Mucosa of descending colon (tissue), 3 donors: Measurements from ENCODE around the gene SLC17A3. TPM values are rescaled to one million over a fixed set of nuclear protein-coding genes. Genes with fewer than 3 reads are reported as not detected.

ENCODE experiments used
- ATAC-seq: fragments of 200-7000 bp; cut with Tn5 transposase; one replicate; pipeline ENCODE4 v1.9.1; 2020; ENCODE audit warnings: mild to moderate bottlenecking, moderate library complexity
- DNase-seq, 3 donors: peaks; one replicate each; pipeline ENCODE4 v3.0.0-alpha.2; 2020
- H3K36me3 ChIP-seq: fragments of 200-600 bp; one replicate; pipeline ENCODE4 v1.8.0; 2021; ENCODE audit warnings: low read depth, mild to moderate bottlenecking
- H3K4me1 ChIP-seq: fragments of 200-600 bp; one replicate; pipeline ENCODE4 v1.8.0; 2021; ENCODE audit warnings: low read depth, mild to moderate bottlenecking
- H3K4me3 ChIP-seq: fragments of 200-600 bp; one replicate; pipeline ENCODE4 v1.8.0; 2021; ENCODE audit warnings: mild to moderate bottlenecking
- H3K9me3 ChIP-seq: fragments of 200-600 bp; one replicate; pipeline ENCODE4 v1.8.0; 2021; ENCODE audit warnings: mild to moderate bottlenecking
- intact Hi-C, 2 donors: fragments of 100-400 bp; cut with DNase I in 1 of 2; cut with micrococcal nuclease in 1 of 2; formaldehyde crosslinking; loops; one replicate each; pipeline versions ENCODE4 v1.11.0 to v1.11.1; 2022; cut with DNase I, micrococcal nuclease
- total RNA-seq, 3 donors: library from RNA; stranded (reverse); fragmentation: NEBNext Ultra II Directional in 2 of 3; extraction: Animal tissue kit (Norgen Biotek cat#: 25700) in 2 of 3; gene quantifications; one replicate each; pipeline versions ENCODE4 v1.2.1 to v1.2.4, GENCODE V29; 2021 to 2023
- TF ChIP-seq, protein P1 (sequence below): fragments of 200-600 bp; IDR thresholded peaks from one replicate; pipeline ENCODE4 v1.8.0; 2022; ENCODE audit warnings: antibody characterized with exemption, mild to moderate bottlenecking
- donor health status: DM: no; HTN: no; CAD: no; lungs with moderate emphysema.
- donor health status: DM: no; HTN: no; CAD: no.
- donor health status: DM: no; HTN: yes; CAD: no.

Gene SLC17A3
- total RNA-seq, 3 donors from 2014 or later, result not detected

DNA sequence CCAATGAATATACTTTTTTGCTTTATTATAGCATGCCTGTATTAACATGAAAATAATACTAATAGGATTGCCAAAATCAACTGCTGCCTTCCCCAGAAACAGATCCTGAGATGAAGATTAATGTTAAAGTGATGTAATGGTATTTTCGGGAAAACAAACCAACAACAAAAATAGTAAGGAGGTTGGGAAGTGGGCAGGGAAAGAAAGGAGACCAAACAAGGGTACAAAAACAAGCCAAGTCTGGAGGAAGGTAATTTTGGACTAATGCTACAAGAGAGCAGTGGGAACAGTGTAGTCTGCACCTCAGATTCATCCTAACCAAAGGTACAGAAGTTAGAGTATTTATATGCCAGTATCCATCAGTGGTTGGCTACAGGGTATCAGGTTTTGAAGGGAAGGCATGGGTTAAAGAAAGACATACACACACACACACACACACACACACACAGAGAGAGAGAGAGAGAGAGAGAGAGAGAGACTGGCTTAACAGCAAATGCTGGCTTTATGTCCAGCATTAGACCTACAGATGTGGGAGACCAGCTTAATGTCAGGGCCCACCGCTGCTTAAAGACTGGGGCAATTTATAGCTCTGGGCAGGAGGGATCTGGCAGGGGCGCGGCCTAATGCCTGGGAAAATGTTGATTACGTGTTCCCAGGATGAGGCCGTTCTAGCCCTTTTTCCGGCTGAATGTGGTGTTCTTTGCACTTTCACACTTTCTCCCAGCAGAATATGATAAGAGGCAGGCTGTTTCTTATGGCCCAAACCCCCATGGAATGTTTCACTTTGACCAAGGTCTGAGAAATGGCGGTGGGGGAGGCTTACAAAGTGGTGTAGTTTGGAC lies 38.4 kb downstream of the SLC17A3 start:
- Histone ChIP-seq H3K4me1 (no peaks in the 10 kb centered on the region), H3K4me3 (no peak overlapping the region), H3K9me3 (no peaks in the 10 kb centered on the region), H3K36me3 (no peaks in the 10 kb centered on the region)
- intact Hi-C loops, result no loop called here
- TF ChIP-seq, protein P1, sequence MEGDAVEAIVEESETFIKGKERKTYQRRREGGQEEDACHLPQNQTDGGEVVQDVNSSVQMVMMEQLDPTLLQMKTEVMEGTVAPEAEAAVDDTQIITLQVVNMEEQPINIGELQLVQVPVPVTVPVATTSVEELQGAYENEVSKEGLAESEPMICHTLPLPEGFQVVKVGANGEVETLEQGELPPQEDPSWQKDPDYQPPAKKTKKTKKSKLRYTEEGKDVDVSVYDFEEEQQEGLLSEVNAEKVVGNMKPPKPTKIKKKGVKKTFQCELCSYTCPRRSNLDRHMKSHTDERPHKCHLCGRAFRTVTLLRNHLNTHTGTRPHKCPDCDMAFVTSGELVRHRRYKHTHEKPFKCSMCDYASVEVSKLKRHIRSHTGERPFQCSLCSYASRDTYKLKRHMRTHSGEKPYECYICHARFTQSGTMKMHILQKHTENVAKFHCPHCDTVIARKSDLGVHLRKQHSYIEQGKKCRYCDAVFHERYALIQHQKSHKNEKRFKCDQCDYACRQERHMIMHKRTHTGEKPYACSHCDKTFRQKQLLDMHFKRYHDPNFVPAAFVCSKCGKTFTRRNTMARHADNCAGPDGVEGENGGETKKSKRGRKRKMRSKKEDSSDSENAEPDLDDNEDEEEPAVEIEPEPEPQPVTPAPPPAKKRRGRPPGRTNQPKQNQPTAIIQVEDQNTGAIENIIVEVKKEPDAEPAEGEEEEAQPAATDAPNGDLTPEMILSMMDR, result no peak
- DNase-seq (no peak), ATAC-seq (no peak)

DNA sequence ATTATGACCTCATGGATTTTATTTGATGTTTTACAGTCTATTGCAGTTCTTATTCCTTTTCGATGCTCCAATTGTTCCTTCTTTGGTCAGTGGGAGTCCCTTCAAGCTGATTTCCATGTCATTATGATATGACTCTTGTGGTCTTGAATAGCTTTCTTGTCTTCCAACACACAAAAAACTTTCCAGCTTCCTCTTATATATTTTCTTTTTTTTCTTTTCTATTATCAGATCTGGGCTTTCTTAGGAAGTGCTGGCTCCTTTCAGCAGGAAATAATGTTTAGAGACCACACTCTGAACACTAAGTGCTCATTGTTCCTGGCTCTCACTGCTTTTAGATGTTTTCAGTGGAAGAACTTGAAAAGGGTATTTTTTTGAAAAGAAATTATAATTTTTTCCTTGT lies 39.1 kb downstream of the SLC17A3 start:
- TF ChIP-seq, protein P1, result no peak
- no peaks in the 10 kb centered on the region for H3K9me3 ChIP-seq
- no peak overlapping the region for H3K4me3 ChIP-seq
- DNase-seq (no peak), ATAC-seq (no peak)
- intact Hi-C loops, result no loop called here
- no peaks in the 10 kb centered on the region for H3K4me1 ChIP-seq
- no peaks in the 10 kb centered on the region for H3K36me3 ChIP-seq

DNA sequence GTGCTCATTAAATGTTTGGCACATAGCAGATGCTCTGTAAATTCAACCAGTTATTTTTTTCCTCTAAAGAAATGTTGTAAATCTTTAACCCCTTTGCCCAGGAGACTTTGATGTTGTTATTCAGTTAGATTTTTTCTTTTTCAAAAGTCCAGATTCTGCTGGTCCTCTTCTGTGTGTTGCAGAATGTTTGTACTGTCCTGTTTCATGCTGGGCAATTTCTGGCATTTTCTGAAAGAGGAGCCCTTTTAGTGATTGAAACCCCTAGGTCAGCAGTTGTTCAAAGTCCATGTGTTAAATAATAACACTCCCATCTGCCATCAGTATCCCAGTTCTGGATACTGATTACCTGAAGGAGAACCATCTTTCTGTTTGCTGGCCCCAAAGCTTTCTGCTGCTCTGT lies 40.9 kb downstream of the SLC17A3 start:
- DNase-seq, result no peak
- Histone ChIP-seq H3K36me3 (no peaks in the 10 kb centered on the region), H3K4me3 (no peak overlapping the region), H3K9me3 (no peaks in the 10 kb centered on the region), H3K4me1 (no peaks in the 10 kb centered on the region)
- ATAC-seq, result no peak
- intact Hi-C loops, result no loop called here
- TF ChIP-seq, protein P1, result no peak

DNA sequence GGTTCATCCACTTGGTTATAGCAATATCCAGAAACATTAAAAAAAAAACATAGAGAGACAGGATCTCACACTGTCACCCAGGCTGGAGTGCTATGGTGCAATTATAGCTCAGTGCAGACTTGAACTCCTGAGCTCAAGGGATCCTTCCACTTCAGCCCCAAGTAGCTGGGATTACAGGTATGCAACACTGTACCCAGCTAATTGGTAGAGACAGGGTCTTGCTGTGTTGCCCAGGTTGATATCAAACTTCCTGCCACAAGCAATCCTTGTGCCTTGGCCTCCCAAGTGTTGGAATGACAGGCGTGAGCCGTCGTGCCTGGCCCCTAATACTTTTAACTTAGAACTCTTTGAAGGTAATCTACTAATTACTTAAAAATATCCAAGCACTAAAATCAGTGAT lies 41.4 kb downstream of the SLC17A3 start:
- Histone ChIP-seq H3K4me1 (no peaks in the 10 kb centered on the region), H3K4me3 (no peak overlapping the region), H3K36me3 (no peaks in the 10 kb centered on the region), H3K9me3 (no peaks in the 10 kb centered on the region)
- ATAC-seq (no peak), DNase-seq (no peak)
- TF ChIP-seq, protein P1, result no peak
- intact Hi-C loops, result no loop called here

DNA sequence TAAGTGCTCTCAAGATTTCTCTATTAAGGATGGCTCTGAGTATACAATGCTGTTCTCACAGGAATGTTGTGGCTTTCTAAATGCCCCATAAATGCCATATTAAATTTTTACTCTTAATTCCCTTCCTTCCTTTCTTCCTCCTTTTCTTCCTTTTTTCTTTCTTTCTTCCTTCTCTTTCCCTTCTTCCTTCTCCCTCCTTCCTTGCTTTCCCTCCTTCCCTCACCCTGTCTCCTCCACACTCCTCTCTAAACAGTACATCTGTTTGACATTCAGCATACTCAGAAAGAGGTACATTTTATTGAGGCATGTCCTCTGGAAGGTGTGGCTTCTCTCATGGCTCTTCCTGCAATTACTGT lies 41.8 kb downstream of the SLC17A3 start:
- DNase-seq (no peak), ATAC-seq (peak; percentile 50)
- intact Hi-C loops, result no loop called here
- no peaks in the 10 kb centered on the region for H3K4me1 ChIP-seq
- no peaks in the 10 kb centered on the region for H3K9me3 ChIP-seq
- TF ChIP-seq, protein P1, result no peak
- H3K36me3 ChIP-seq, result no peaks in the 10 kb centered on the region
- no peak overlapping the region for H3K4me3 ChIP-seq
